Measurements from ENCODE around the gene LPP. TPM values are rescaled to one million over a fixed set of nuclear protein-coding genes. Genes with fewer than 3 reads are reported as not detected.

Gene LPP
- total RNA-seq, 4 donors from 2014 or later, result 207 to 592 (median 406) TPM

DNA sequence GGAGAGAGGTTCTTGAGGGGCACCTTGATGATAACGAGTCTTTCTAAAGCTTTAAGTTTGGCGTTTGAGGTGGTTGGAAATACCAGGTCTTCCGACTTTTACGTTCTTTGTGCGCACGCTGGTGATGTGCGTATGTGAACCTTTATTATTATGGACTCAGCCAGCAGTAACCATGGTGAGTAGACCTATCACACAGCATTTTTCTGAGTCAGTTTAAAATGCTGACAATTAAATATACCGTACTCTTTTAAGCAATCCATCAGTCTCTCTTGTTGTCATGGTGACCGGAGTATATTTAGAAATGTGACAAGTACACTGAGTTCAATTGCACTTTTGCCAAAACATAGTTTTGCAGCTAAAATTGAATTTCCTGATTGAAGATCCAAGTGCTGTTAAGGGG is 172.2 kb downstream of the LPP start:
- intact Hi-C loops (cut with DNase I; ENCODE audit: low total_unique reads), result no loop called here
- H3K4me1 ChIP-seq, result peaks cover 3 to 57% (median 12%) of the 10 kb centered on the region in 4 donors

GRCh38 chr3:188326968-188327367 is 173.0 kb downstream of the LPP start:
- intact Hi-C loops (cut with DNase I; ENCODE audit: low total_unique reads), result no loop called here

More for the DNA sequence above, 172.2 kb downstream of the LPP start:
- TF ChIP-seq, protein P1, sequence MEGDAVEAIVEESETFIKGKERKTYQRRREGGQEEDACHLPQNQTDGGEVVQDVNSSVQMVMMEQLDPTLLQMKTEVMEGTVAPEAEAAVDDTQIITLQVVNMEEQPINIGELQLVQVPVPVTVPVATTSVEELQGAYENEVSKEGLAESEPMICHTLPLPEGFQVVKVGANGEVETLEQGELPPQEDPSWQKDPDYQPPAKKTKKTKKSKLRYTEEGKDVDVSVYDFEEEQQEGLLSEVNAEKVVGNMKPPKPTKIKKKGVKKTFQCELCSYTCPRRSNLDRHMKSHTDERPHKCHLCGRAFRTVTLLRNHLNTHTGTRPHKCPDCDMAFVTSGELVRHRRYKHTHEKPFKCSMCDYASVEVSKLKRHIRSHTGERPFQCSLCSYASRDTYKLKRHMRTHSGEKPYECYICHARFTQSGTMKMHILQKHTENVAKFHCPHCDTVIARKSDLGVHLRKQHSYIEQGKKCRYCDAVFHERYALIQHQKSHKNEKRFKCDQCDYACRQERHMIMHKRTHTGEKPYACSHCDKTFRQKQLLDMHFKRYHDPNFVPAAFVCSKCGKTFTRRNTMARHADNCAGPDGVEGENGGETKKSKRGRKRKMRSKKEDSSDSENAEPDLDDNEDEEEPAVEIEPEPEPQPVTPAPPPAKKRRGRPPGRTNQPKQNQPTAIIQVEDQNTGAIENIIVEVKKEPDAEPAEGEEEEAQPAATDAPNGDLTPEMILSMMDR (IDR thresholded peaks at IDR 0.05), result no peak
- TF ChIP-seq POLR2A (IDR thresholded peaks at IDR 0.05), result no peak
- no peak for TF ChIP-seq POLR2AphosphoS5 (IDR thresholded peaks at IDR 0.05)
- no peak for TF ChIP-seq EP300 (IDR thresholded peaks at IDR 0.05; ENCODE audit: low read depth)
- in situ Hi-C loops (cut with MboI; ENCODE audit: low pct_ligation_motif_present in 1 of 4, low pct_unique_long_range_greater_than_20kb in 1 of 4, low sequenced_read_pairs in 3 of 4), result no loop called here
- peak overlapping the region in 3 of 4 donors; percentile 41 to 56 (median 45) for H3K27ac ChIP-seq
- no peaks in the 10 kb centered on the region for H3K9me3 ChIP-seq
- 79 to 91% methylated on average over 7 to 9 of the region's 9 CpGs for WGBS, 2 donors (ENCODE audit: low coverage in 1 of 2)
- no peak for DNase-seq
- H3K4me3 ChIP-seq, result no peak overlapping the region
- no peaks in the 10 kb centered on the region for H3K36me3 ChIP-seq
- H3K27me3 ChIP-seq, result no peaks in the 10 kb centered on the region

GRCh38 chr3:188327433-188327832 is 173.5 kb downstream of the LPP start:
- peak overlapping the region; percentile 41 to 60 (median 50) for H3K27ac ChIP-seq
- H3K27me3 ChIP-seq, result no peaks in the 10 kb centered on the region
- DNase-seq, result no peak
- TF ChIP-seq POLR2AphosphoS5 (IDR thresholded peaks at IDR 0.05), result no peak
- TF ChIP-seq, protein P1 (IDR thresholded peaks at IDR 0.05), result no peak
- TF ChIP-seq POLR2A (IDR thresholded peaks at IDR 0.05), result no peak
- no peak for TF ChIP-seq EP300 (IDR thresholded peaks at IDR 0.05; ENCODE audit: low read depth)
- in situ Hi-C loops (cut with MboI; ENCODE audit: low pct_ligation_motif_present in 1 of 4, low pct_unique_long_range_greater_than_20kb in 1 of 4, low sequenced_read_pairs in 3 of 4) (no loop called here), intact Hi-C loops (cut with DNase I; ENCODE audit: low total_unique reads) (no loop called here)
- WGBS, 2 donors (ENCODE audit: low coverage in 1 of 2), result 60 to 82% methylated on average over 2 of the region's 2 CpGs
- peaks cover 3 to 52% (median 9%) of the 10 kb centered on the region in 4 donors for H3K4me1 ChIP-seq
- H3K4me3 ChIP-seq, result no peak overlapping the region
- no peaks in the 10 kb centered on the region for H3K9me3 ChIP-seq
- H3K36me3 ChIP-seq, result no peaks in the 10 kb centered on the region

More at GRCh38 chr3:188326968-188327367, 173.0 kb downstream of the LPP start:
- Histone ChIP-seq H3K27ac (peak overlapping the region; percentile 41 to 60 (median 50)), H3K27me3 (no peaks in the 10 kb centered on the region), H3K9me3 (no peaks in the 10 kb centered on the region), H3K4me3 (no peak overlapping the region), H3K4me1 (peaks cover 3 to 57% (median 12%) of the 10 kb centered on the region in 4 donors), H3K36me3 (no peaks in the 10 kb centered on the region)
- in situ Hi-C loops (cut with MboI; ENCODE audit: low pct_ligation_motif_present in 1 of 4, low pct_unique_long_range_greater_than_20kb in 1 of 4, low sequenced_read_pairs in 3 of 4), result no loop called here
- 67 to 69% methylated on average over 1 to 4 of the region's 4 CpGs for WGBS, 2 donors (ENCODE audit: low coverage in 1 of 2)
- TF ChIP-seq POLR2A (IDR thresholded peaks at IDR 0.05) (no peak), POLR2AphosphoS5 (IDR thresholded peaks at IDR 0.05) (peak in 2 of 3 donors; percentile 33 to 58)
- DNase-seq, result no peak

DNA sequence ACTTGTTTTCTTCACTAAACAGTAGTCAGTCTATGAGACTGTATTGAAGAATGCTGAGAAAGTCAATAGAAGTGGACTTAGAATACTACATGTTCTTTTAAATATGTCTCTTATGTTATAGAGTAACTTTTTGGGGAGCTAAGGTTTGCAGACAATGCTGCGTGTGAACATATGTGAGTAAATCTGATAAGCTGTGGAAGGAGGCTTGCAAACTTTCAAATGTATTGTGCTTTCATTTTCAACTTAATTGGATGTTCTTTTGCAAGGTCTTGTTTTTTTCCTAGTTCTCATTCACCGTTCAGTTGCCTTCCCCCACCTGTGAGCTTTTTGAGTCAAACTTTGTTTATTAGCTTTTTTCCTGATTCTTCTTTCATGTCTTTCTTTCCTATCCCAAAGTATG is 176.2 kb downstream of the LPP start:
- Histone ChIP-seq H3K36me3 (no peaks in the 10 kb centered on the region), H3K27ac (no peak overlapping the region), H3K27me3 (no peaks in the 10 kb centered on the region), H3K9me3 (no peaks in the 10 kb centered on the region), H3K4me3 (no peak overlapping the region), H3K4me1 (peaks cover 0 to 39% (median 6%) of the 10 kb centered on the region in 4 donors)
- in situ Hi-C loops (cut with MboI; ENCODE audit: low pct_ligation_motif_present in 1 of 4, low pct_unique_long_range_greater_than_20kb in 1 of 4, low sequenced_read_pairs in 3 of 4) (no loop called here), intact Hi-C loops (cut with DNase I; ENCODE audit: low total_unique reads) (no loop called here)
- DNase-seq, result no peak
- TF ChIP-seq, protein P1 (IDR thresholded peaks at IDR 0.05), result no peak
- TF ChIP-seq POLR2A (IDR thresholded peaks at IDR 0.05) (no peak), POLR2AphosphoS5 (IDR thresholded peaks at IDR 0.05) (no peak), EP300 (IDR thresholded peaks at IDR 0.05; ENCODE audit: low read depth) (no peak)
- 61 to 85% methylated on average over 2 of the region's 2 CpGs for WGBS, 2 donors (ENCODE audit: low coverage in 1 of 2)

GRCh38 chr3:188331166-188331565 is 177.2 kb downstream of the LPP start:
- no peak for DNase-seq
- intact Hi-C loops (cut with DNase I; ENCODE audit: low total_unique reads) (no loop called here), in situ Hi-C loops (cut with MboI; ENCODE audit: low pct_ligation_motif_present in 1 of 4, low pct_unique_long_range_greater_than_20kb in 1 of 4, low sequenced_read_pairs in 3 of 4) (no loop called here)
- no peaks in the 10 kb centered on the region for H3K9me3 ChIP-seq
- no peak overlapping the region for H3K4me3 ChIP-seq
- no peaks in the 10 kb centered on the region for H3K27me3 ChIP-seq
- H3K27ac ChIP-seq, result no peak overlapping the region
- WGBS, 2 donors (ENCODE audit: low coverage in 1 of 2), result 96 to 100% methylated on average over 1 of the region's 1 CpG
- H3K4me1 ChIP-seq, result peaks cover 0 to 33% (median 6%) of the 10 kb centered on the region in 4 donors
- H3K36me3 ChIP-seq, result no peaks in the 10 kb centered on the region
- TF ChIP-seq POLR2AphosphoS5 (IDR thresholded peaks at IDR 0.05) (no peak), POLR2A (IDR thresholded peaks at IDR 0.05) (no peak), EP300 (IDR thresholded peaks at IDR 0.05; ENCODE audit: low read depth) (no peak)
- TF ChIP-seq, protein P1 (IDR thresholded peaks at IDR 0.05), result no peak
